T-cell (primary cell): ENCODE data around the gene TBC1D4. TPM values are rescaled to one million over a fixed set of nuclear protein-coding genes. Genes with fewer than 3 reads are reported as not detected.

Experiments
- ATAC-seq, 4 experiments: fragments of 200-7000 bp in 3 of 4; fragments of 150-1000 bp in 1 of 4; cut with Tn5 transposase; replicated peaks in 1 of 4; 1 replicate in 3 of 4; 2 replicates in 1 of 4; pipeline ENCODE4 v1.10.0; 2021; ENCODE audit warnings: moderate library complexity in 3 of 4, mild to moderate bottlenecking in 2 of 4, moderate number of reproducible peaks in 1 of 4
- CTCF ChIA-PET, 2 donors: fragments of 300-600 bp; sonication (Branson Sonifier 250); formaldehyde crosslinking; loops; one replicate each; lab custom pipeline; 2022; ENCODE audit warnings: antibody characterized with exemption in 2 of 2; lab: Charles Lee
- POLR2A ChIA-PET, 2 donors: fragments of 300-600 bp; sonication (Branson Sonifier 250); formaldehyde crosslinking; loops; one replicate each; lab custom pipeline; 2022; ENCODE audit warnings: antibody characterized with exemption in 2 of 2; lab: Charles Lee
- DNase-seq, 35 experiments: peaks; one replicate each; pipeline versions ENCODE4 v3.0.0 to v3.0.0-alpha.2; 2013 to 2023
- H3K27ac ChIP-seq: one replicate; pipeline ENCODE4 v1.5.1; 2013; ENCODE audit warnings: low read length
- H3K27me3 ChIP-seq, 2 experiments: replicated peaks in 1 of 2; 1 replicate in 1 of 2; 2 replicates in 1 of 2; pipeline versions ENCODE4 v1.6.1 to v1.7.0; 2013; ENCODE audit warnings: low read length in 1 of 2, mixed read lengths in 1 of 2; ENCODE audit not compliant: control insufficient read depth in 2 of 2, insufficient read depth in 2 of 2; ENCODE audit errors: extremely low read depth in 1 of 2
- H3K36me3 ChIP-seq, 2 donors: 1 replicate in 1 of 2; 2 replicates in 1 of 2; pipeline versions ENCODE4 v1.6.1 to v1.7.0; 2013; ENCODE audit warnings: low read length in 1 of 2; ENCODE audit not compliant: control insufficient read depth in 2 of 2, insufficient read depth in 1 of 2; ENCODE audit errors: extremely low read depth in 1 of 2
- H3K4me1 ChIP-seq, 2 experiments: 1 replicate in 1 of 2; 2 replicates in 1 of 2; pipeline versions ENCODE4 v1.6.1 to v1.7.0; 2013; ENCODE audit warnings: low read length in 2 of 2, mixed read lengths in 1 of 2; ENCODE audit not compliant: insufficient read depth in 2 of 2, control insufficient read depth in 1 of 2; ENCODE audit errors: extremely low read depth in 1 of 2
- H3K4me3 ChIP-seq, 2 donors: 1 replicate in 1 of 2; 2 replicates in 1 of 2; pipeline versions ENCODE4 v1.5.1 to v1.7.0; 2013; ENCODE audit warnings: mild to moderate bottlenecking in 2 of 2, low read length in 1 of 2, moderate library complexity in 1 of 2; ENCODE audit not compliant: control insufficient read depth in 1 of 2; ENCODE audit errors: extremely low read depth in 1 of 2
- H3K9me3 ChIP-seq: 2 replicates; pipeline ENCODE4 v1.7.0; 2013
- H3K27ac Mint-ChIP-seq, 2 donors: one replicate each; pipeline ENCODE4 v1.8.0; 2020 to 2021; ENCODE audit warnings: mild to moderate bottlenecking in 2 of 2, mixed read lengths in 2 of 2
- H3K27me3 Mint-ChIP-seq, 2 donors: one replicate each; pipeline ENCODE4 v1.8.0; 2021 to 2022; ENCODE audit warnings: mixed read lengths in 2 of 2
- H3K36me3 Mint-ChIP-seq: one replicate; pipeline ENCODE4 v1.8.0; 2021; ENCODE audit warnings: mixed read lengths
- H3K4me1 Mint-ChIP-seq, 3 donors: one replicate each; pipeline ENCODE4 v1.8.0; 2020 to 2022; ENCODE audit warnings: mixed read lengths in 3 of 3, mild to moderate bottlenecking in 1 of 3
- H3K4me3 Mint-ChIP-seq, 3 donors: one replicate each; pipeline ENCODE4 v1.8.0; 2020 to 2022; ENCODE audit warnings: mild to moderate bottlenecking in 3 of 3, mixed read lengths in 3 of 3, moderate library complexity in 3 of 3
- H3K9me3 Mint-ChIP-seq, 3 donors: one replicate each; pipeline ENCODE4 v1.8.0; 2020 to 2022; ENCODE audit warnings: mixed read lengths in 3 of 3
- WGBS: methylation state at CpG from one replicate; pipeline ENCODE4 v1.1.5; 2013; ENCODE audit warnings: missing lambda C conversion rate; ENCODE audit not compliant: insufficient coverage; 5-methylcytosine and 5-hydroxymethylcytosine counted together
- total RNA-seq, 35 experiments: library from RNA in 6 of 35; stranded (reverse) in 6 of 35; fragments of 120-200 nt in 1 of 35; gene quantifications; one replicate each; pipeline versions ENCODE4 v1.2.1 to v1.2.4 and lab custom pipeline; 2013 to 2026

TBC1D4 gene
- total RNA-seq, 5 donors from 2014 or later (not counting 1 experiment from before 2014, with no cell fraction given) = 45.7 to 67.9 (median 56.8) TPM

DNA sequence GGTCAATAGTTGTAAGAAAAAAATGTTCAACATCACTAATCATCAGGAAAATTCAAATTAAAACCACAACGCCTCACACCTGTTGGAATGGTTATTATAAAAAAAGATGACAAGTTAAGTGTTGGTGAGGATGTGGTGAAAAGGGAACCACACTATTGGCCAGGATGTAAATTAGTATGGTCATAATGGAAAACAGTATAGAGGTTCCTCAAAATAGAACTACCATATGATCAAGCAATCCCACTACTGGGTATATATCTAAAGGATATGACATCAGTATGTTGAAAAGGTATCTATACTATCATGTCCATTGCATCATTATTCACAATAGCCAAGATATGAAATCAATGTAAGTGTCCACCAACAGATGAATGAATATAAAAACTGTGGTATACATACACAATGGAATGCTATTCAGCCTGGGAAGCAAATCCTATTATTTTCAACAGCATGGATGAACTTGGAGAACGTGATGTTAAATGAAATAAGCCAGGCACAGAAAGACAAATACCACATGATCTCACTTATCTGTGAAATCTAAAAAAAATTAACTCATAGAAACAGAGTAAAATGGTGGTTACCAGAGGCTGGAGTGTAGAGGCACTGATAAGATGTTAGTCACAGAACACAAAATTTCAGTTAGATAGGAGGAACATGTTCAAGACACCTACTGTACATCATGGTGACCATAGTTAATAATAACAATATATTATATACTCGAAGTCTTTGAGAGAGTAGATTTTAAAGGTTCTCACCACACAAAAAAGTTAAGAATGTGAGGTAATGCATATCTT lies 56.6 kb downstream of the TBC1D4 start:
- no peak overlapping the region for H3K4me3 ChIP-seq
- H3K27me3 ChIP-seq = peaks cover 0 to 5% of the 10 kb centered on the region in 2 experiments
- WGBS = no CpG with 5 or more reads among the region's 3 CpGs
- Mint-ChIP-seq H3K9me3 (peaks cover 0 to 6% (median 0%) of the 10 kb centered on the region in 3 donors), H3K27ac (no peak overlapping the region), H3K4me1 (no peaks in the 10 kb centered on the region), H3K36me3 (no peaks in the 10 kb centered on the region), H3K27me3 (peaks cover 14 to 35% of the 10 kb centered on the region in 2 donors), H3K4me3 (no peak overlapping the region)
- no peaks in the 10 kb centered on the region for H3K9me3 ChIP-seq
- DNase-seq (no peak), ATAC-seq (no peak)
- CTCF ChIA-PET = no interaction called here
- POLR2A ChIA-PET = no interaction called here
- no peaks in the 10 kb centered on the region for H3K4me1 ChIP-seq
- no peak overlapping the region for H3K27ac ChIP-seq
- H3K36me3 ChIP-seq = no peaks in the 10 kb centered on the region

DNA sequence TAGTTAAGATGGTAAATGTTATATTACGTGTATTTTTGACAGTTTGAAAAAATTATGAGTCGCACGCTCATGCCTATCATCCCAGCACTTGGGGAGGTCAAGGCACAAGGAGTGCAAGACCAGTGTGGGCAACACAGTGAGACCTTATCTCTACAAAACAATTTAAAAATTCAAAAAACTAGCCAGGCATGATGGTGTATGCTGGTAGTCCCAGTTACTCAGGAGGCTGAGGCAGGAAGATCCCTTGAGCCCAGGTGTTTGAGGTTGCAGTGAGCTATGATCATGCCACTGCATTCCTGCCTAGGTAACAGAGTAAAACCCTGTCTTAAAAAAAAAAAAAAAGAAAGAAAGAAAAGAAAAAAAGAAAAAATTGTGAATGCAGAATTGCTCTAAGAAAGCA lies 58.0 kb downstream of the TBC1D4 start:
- no peaks in the 10 kb centered on the region for H3K4me1 Mint-ChIP-seq
- peaks cover 13 to 33% of the 10 kb centered on the region in 2 donors for H3K27me3 Mint-ChIP-seq
- Histone ChIP-seq H3K27me3 (peaks cover 0 to 5% of the 10 kb centered on the region in 2 experiments), H3K4me1 (no peaks in the 10 kb centered on the region), H3K36me3 (no peaks in the 10 kb centered on the region), H3K4me3 (no peak overlapping the region), H3K9me3 (no peaks in the 10 kb centered on the region), H3K27ac (no peak overlapping the region)
- no peak overlapping the region for H3K4me3 Mint-ChIP-seq
- DNase-seq = no peak
- no peaks in the 10 kb centered on the region for H3K36me3 Mint-ChIP-seq
- H3K27ac Mint-ChIP-seq = no peak overlapping the region
- ChIA-PET CTCF (no interaction called here), POLR2A (no interaction called here)
- H3K9me3 Mint-ChIP-seq = peaks cover 0 to 6% (median 0%) of the 10 kb centered on the region in 3 donors
- no peak for ATAC-seq
- no CpG with 5 or more reads among the region's 3 CpGs for WGBS

DNA sequence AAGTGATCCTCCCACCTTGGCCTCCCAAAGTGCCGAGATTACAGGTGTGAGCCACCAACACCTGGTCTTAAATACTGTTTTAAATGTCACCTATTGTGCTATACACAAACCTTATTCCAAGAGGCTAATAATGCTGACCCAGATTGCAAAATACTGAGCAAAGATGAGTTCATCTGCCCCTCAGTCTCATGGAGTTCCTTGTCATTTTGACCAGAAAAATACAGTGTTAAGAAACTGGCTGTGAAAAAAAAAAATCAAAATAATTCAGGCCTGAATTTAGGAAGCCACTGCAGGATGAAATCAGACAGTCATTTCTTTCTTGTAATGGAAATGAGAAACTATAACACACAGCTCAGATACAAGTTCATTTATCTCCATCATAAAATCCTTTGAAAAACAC lies 59.9 kb downstream of the TBC1D4 start:
- CTCF ChIA-PET = interaction anchor here in 1 of 2 donors (0.5 kb wide), 1 partner anchor 120 kb away, joined by 4 read pairs; no protein-coding TSS in a partner anchor
- H3K9me3 ChIP-seq = no peaks in the 10 kb centered on the region
- H3K4me3 ChIP-seq = no peak overlapping the region
- no peak overlapping the region for H3K27ac ChIP-seq
- POLR2A ChIA-PET = no interaction called here
- DNase-seq (no peak), ATAC-seq (no peak)
- WGBS = no CpG with 5 or more reads among the region's 1 CpG
- H3K4me1 ChIP-seq = no peaks in the 10 kb centered on the region
- H3K27me3 ChIP-seq = peaks cover 0 to 5% of the 10 kb centered on the region in 2 experiments
- Mint-ChIP-seq H3K9me3 (peaks cover 0 to 6% (median 0%) of the 10 kb centered on the region in 3 donors), H3K4me3 (no peak overlapping the region), H3K4me1 (no peaks in the 10 kb centered on the region), H3K27ac (no peak overlapping the region), H3K36me3 (no peaks in the 10 kb centered on the region), H3K27me3 (peaks cover 13 to 26% of the 10 kb centered on the region in 2 donors)
- H3K36me3 ChIP-seq = no peaks in the 10 kb centered on the region

DNA sequence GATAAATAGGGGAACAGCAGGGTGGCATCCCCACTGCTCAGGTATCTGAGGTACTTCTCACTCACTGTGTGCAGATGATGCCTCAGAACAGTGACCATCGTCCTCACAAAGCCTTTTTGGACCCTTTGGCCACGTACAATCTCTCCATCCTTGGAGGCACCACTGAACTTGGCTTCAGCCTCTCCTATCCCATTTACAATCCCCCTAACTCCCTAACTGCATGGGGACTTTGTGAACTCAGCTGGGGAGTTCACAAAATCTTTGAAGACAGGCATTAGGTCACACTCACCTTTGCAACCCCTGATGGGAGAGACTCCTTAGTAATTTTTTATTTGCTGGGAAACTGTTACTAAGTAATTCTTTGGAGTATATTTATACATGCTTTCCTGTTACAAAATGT lies 60.8 kb downstream of the TBC1D4 start:
- ChIA-PET POLR2A (no interaction called here), CTCF (no interaction called here)
- H3K27ac Mint-ChIP-seq = no peak overlapping the region
- no peaks in the 10 kb centered on the region for H3K4me1 ChIP-seq
- H3K9me3 Mint-ChIP-seq = peaks cover 0 to 6% (median 0%) of the 10 kb centered on the region in 3 donors
- 60% methylated on average over 1 of the region's 2 CpGs for WGBS
- no peak overlapping the region for H3K4me3 ChIP-seq
- H3K4me3 Mint-ChIP-seq = no peak overlapping the region
- no peaks in the 10 kb centered on the region for H3K4me1 Mint-ChIP-seq
- peaks cover 13 to 23% of the 10 kb centered on the region in 2 donors for H3K27me3 Mint-ChIP-seq
- ATAC-seq (no peak), DNase-seq (no peak)
- no peaks in the 10 kb centered on the region for H3K36me3 Mint-ChIP-seq
- H3K27me3 ChIP-seq = peaks cover 0 to 5% of the 10 kb centered on the region in 2 experiments
- no peak overlapping the region for H3K27ac ChIP-seq
- H3K36me3 ChIP-seq = no peaks in the 10 kb centered on the region
- no peaks in the 10 kb centered on the region for H3K9me3 ChIP-seq

DNA sequence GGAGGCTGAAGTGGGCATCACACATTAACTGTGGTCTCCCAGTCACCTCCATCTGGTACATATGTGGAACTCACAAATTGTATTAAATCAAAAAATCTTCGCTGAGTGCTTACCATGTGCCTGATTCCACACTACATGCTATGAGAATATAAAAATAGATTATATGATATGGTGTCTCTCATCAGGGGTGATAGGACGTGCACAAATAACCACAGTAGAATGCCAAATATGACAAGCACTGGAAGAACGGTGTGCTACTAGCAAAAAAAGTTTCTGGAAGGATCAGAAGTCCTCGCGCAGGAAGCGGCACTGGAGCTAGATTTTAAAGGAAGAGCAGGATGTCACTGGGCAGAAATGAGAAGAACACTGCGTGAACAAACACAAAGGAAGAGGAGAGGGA lies 62.3 kb downstream of the TBC1D4 start:
- Histone ChIP-seq H3K36me3 (no peaks in the 10 kb centered on the region), H3K27ac (no peak overlapping the region), H3K4me3 (no peak overlapping the region), H3K27me3 (peaks cover 0 to 5% of the 10 kb centered on the region in 2 experiments), H3K9me3 (no peaks in the 10 kb centered on the region), H3K4me1 (no peaks in the 10 kb centered on the region)
- Mint-ChIP-seq H3K4me1 (no peaks in the 10 kb centered on the region), H3K27ac (no peak overlapping the region), H3K36me3 (no peaks in the 10 kb centered on the region), H3K9me3 (peaks cover 0 to 4% (median 0%) of the 10 kb centered on the region in 3 donors), H3K4me3 (no peak overlapping the region), H3K27me3 (peaks cover 6 to 15% of the 10 kb centered on the region in 2 donors)
- CTCF ChIA-PET = no interaction called here
- WGBS = 94% methylated on average over 5 of the region's 7 CpGs
- ATAC-seq = no peak
- POLR2A ChIA-PET = no interaction called here
- DNase-seq = no peak

DNA sequence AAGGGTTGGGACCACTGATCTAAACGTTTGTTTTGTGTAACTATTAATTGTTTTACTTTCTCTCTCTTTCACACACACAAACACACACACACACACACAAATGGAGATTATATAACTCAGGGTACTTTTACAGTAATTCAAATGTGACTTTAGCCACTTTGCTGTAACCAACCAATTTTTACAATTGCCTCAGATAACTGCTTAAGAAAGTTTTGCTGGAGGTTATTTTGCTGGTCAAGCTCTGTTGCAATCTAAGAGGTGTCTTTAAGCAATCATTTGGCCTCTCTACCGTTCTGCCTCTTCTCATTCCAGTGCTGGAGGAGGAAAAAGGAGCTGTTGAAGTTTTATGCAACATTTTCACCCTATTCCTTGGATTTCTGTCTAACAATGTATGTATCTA lies 63.0 kb downstream of the TBC1D4 start:
- no peak for ATAC-seq
- POLR2A ChIA-PET = no interaction called here

More for the DNA sequence above, 63.0 kb downstream of the TBC1D4 start:
- no peaks in the 10 kb centered on the region for H3K9me3 ChIP-seq
- no peaks in the 10 kb centered on the region for H3K4me1 ChIP-seq
- no peak overlapping the region for H3K4me3 ChIP-seq
- no peak overlapping the region for H3K4me3 Mint-ChIP-seq
- no peaks in the 10 kb centered on the region for H3K36me3 ChIP-seq
- DNase-seq = no peak
- CTCF ChIA-PET = no interaction called here
- no CpG with 5 or more reads among the region's 2 CpGs for WGBS
- no peaks in the 10 kb centered on the region for H3K9me3 Mint-ChIP-seq
- H3K36me3 Mint-ChIP-seq = no peaks in the 10 kb centered on the region
- H3K27me3 Mint-ChIP-seq = peaks cover 3 to 11% of the 10 kb centered on the region in 2 donors
- no peaks in the 10 kb centered on the region for H3K4me1 Mint-ChIP-seq
- no peak overlapping the region for H3K27ac Mint-ChIP-seq
- peaks cover 0 to 4% of the 10 kb centered on the region in 2 experiments for H3K27me3 ChIP-seq
- H3K27ac ChIP-seq = no peak overlapping the region
